ENCODE measurements around the gene DDIT4.

DDIT4 gene

DNA sequence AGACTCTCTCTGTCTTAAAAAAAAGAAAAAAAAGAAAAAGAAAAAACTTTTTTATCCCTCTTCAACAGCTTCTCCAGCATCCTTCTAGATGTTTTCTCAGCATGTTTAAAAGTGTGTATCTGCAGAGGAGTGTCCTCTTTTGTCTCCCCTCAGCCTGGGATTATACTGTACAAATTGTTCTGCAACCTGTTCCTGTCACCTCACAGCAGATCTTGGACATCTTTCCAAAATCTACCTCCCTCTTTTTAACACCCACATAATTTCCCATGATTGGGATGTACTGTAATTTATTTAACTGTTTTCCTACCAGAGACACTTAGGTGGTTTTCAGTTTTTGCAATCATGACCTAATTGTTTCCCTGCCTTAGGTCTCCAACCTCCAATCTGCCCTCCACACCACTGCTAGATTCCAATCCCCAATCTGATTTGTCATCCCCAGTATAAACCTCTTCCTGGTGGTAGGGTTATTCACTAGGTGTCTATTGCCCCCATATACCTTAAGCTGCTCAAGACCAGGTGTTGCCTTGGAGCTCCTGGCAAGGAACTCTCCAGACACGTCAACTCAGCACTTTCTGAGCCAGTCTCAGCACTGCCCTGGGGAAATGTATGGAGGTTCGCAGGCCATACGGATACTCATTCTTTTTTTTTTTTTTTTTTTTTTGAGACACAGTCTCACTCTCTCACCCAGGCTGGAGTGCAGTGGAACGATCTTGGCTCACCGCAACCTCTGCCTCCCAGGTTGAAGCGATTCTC is 17.6 kb upstream of the DDIT4 start:
- TF ChIP-seq, protein P1, sequence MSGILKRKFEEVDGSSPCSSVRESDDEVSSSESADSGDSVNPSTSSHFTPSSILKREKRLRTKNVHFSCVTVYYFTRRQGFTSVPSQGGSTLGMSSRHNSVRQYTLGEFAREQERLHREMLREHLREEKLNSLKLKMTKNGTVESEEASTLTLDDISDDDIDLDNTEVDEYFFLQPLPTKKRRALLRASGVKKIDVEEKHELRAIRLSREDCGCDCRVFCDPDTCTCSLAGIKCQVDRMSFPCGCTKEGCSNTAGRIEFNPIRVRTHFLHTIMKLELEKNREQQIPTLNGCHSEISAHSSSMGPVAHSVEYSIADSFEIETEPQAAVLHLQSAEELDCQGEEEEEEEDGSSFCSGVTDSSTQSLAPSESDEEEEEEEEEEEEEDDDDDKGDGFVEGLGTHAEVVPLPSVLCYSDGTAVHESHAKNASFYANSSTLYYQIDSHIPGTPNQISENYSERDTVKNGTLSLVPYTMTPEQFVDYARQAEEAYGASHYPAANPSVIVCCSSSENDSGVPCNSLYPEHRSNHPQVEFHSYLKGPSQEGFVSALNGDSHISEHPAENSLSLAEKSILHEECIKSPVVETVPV (CRISPR knock-in tag; IDR thresholded peaks at IDR 0.05): no peak
- TF ChIP-seq OSR1 (CRISPR knock-in tag; IDR thresholded peaks at IDR 0.05): no peak
- TF ChIP-seq TOX (CRISPR knock-in tag; IDR thresholded peaks at IDR 0.05; ENCODE audit: borderline replicate concordance): no peak
- TF ChIP-seq ISL1 (CRISPR knock-in tag; IDR thresholded peaks at IDR 0.05): no peak
- TF ChIP-seq ESRRG (CRISPR knock-in tag; IDR thresholded peaks at IDR 0.05): no peak
- TF ChIP-seq PPARA (CRISPR knock-in tag; IDR thresholded peaks at IDR 0.05; ENCODE audit: borderline replicate concordance): no peak
- TF ChIP-seq ARNTL (CRISPR knock-in tag; IDR thresholded peaks at IDR 0.05; ENCODE audit: borderline replicate concordance, low read depth): no peak
- no peak for TF ChIP-seq ZFP3 (CRISPR knock-in tag; IDR thresholded peaks at IDR 0.05)
- TF ChIP-seq, protein P2, sequence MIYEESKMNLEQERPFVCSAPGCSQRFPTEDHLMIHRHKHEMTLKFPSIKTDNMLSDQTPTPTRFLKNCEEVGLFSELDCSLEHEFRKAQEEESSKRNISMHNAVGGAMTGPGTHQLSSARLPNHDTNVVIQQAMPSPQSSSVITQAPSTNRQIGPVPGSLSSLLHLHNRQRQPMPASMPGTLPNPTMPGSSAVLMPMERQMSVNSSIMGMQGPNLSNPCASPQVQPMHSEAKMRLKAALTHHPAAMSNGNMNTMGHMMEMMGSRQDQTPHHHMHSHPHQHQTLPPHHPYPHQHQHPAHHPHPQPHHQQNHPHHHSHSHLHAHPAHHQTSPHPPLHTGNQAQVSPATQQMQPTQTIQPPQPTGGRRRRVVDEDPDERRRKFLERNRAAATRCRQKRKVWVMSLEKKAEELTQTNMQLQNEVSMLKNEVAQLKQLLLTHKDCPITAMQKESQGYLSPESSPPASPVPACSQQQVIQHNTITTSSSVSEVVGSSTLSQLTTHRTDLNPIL (CRISPR knock-in tag; IDR thresholded peaks at IDR 0.05; ENCODE audit: low read depth): no peak
- TF ChIP-seq ZNF565 (CRISPR knock-in tag; conservative IDR thresholded peaks at IDR 0.05; ENCODE audit: low read depth): no peak
- no peak for TF ChIP-seq RARB (CRISPR knock-in tag; IDR thresholded peaks at IDR 0.05)
- ATAC-seq: no peak

DNA sequence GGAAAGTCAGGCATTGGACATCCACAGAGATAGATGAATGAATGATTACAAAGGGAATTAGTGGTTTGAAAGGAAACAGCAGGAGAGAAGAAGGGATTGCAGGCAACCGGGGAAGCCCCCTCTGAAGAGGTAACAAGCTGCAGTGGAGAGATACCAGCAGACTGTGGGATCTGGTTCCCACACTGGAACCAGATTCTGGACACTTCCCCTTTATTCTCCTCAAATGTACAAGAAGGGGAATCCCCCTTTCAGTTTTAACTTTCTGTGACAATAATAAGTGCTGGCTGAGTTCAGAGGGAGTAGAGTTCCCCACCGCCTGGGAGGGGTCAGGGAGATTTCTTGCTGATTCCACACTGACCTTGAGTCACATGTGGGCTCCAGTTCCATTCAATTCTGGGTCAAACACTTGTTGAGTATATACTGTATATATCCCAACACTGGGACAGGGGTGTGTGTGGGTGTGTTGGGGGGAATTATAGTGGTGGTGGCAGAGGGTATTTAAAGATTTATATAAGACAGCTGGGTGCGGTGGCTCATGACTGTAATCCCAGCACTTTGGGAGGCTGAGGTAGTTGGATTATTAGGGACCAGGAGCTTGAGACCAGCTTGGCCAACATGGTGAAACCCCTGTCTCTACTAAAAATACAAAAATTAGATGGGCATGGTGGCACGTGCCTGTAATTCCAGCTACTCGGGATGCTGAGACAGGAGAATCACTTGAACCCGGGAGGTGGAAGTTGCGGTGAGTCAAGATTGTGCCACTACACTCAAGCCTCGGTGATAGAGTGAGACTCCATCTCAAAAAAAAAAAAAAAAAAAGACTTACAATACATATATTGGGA is 16.5 kb upstream of the DDIT4 start:
- ATAC-seq: no peak
- no peak for TF ChIP-seq GLIS3 (CRISPR knock-in tag; IDR thresholded peaks at IDR 0.05)
- TF ChIP-seq PPARA (CRISPR knock-in tag; IDR thresholded peaks at IDR 0.05; ENCODE audit: borderline replicate concordance): no peak
- TF ChIP-seq RARB (CRISPR knock-in tag; IDR thresholded peaks at IDR 0.05): no peak
- TF ChIP-seq, protein P2 (CRISPR knock-in tag; IDR thresholded peaks at IDR 0.05; ENCODE audit: low read depth): no peak
- no peak for TF ChIP-seq ARNTL (CRISPR knock-in tag; IDR thresholded peaks at IDR 0.05; ENCODE audit: borderline replicate concordance, low read depth)
- no peak for TF ChIP-seq ZFP30 (CRISPR knock-in tag; IDR thresholded peaks at IDR 0.05)
- TF ChIP-seq ZNF8 (CRISPR knock-in tag; IDR thresholded peaks at IDR 0.05): no peak
- no peak for TF ChIP-seq TCF4 (CRISPR knock-in tag; IDR thresholded peaks at IDR 0.05; ENCODE audit: borderline replicate concordance)
- TF ChIP-seq ISL1 (CRISPR knock-in tag; IDR thresholded peaks at IDR 0.05): no peak
- TF ChIP-seq ZC3H10 (CRISPR knock-in tag; IDR thresholded peaks at IDR 0.05): no peak
- no peak for TF ChIP-seq ESRRG (CRISPR knock-in tag; IDR thresholded peaks at IDR 0.05)

DNA sequence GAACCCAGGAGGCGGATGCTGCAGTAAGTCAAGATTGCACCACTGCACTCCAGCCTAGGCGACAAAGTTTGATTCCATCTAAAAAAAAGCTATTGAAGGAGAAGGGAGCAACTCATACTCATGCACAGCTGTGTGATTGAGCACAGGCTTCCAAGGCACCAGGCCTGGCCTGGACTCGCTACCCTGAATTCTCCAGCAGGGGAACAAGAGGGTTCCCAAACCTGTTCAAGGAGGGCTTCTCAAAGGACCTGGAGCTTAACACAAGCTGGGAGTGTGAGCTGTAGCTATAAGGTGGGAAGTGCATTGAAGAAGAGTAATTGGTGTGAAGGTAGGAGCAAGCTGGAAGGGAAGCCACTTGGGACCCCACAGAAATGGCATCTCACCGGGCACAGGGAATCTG is 15.1 kb upstream of the DDIT4 start:
- ATAC-seq: no peak
- TF ChIP-seq, protein P3, sequence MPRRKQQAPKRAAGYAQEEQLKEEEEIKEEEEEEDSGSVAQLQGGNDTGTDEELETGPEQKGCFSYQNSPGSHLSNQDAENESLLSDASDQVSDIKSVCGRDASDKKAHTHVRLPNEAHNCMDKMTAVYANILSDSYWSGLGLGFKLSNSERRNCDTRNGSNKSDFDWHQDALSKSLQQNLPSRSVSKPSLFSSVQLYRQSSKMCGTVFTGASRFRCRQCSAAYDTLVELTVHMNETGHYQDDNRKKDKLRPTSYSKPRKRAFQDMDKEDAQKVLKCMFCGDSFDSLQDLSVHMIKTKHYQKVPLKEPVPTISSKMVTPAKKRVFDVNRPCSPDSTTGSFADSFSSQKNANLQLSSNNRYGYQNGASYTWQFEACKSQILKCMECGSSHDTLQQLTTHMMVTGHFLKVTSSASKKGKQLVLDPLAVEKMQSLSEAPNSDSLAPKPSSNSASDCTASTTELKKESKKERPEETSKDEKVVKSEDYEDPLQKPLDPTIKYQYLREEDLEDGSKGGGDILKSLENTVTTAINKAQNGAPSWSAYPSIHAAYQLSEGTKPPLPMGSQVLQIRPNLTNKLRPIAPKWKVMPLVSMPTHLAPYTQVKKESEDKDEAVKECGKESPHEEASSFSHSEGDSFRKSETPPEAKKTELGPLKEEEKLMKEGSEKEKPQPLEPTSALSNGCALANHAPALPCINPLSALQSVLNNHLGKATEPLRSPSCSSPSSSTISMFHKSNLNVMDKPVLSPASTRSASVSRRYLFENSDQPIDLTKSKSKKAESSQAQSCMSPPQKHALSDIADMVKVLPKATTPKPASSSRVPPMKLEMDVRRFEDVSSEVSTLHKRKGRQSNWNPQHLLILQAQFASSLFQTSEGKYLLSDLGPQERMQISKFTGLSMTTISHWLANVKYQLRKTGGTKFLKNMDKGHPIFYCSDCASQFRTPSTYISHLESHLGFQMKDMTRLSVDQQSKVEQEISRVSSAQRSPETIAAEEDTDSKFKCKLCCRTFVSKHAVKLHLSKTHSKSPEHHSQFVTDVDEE (CRISPR knock-in tag; IDR thresholded peaks at IDR 0.05): no peak
- TF ChIP-seq, protein P2 (CRISPR knock-in tag; IDR thresholded peaks at IDR 0.05; ENCODE audit: low read depth): no peak
- no peak for TF ChIP-seq GLIS3 (CRISPR knock-in tag; IDR thresholded peaks at IDR 0.05)
- TF ChIP-seq PPARA (CRISPR knock-in tag; IDR thresholded peaks at IDR 0.05; ENCODE audit: borderline replicate concordance): no peak
- no peak for TF ChIP-seq ZNF8 (CRISPR knock-in tag; IDR thresholded peaks at IDR 0.05)
- no peak for TF ChIP-seq ZC3H10 (CRISPR knock-in tag; IDR thresholded peaks at IDR 0.05)
- TF ChIP-seq, protein P4, sequence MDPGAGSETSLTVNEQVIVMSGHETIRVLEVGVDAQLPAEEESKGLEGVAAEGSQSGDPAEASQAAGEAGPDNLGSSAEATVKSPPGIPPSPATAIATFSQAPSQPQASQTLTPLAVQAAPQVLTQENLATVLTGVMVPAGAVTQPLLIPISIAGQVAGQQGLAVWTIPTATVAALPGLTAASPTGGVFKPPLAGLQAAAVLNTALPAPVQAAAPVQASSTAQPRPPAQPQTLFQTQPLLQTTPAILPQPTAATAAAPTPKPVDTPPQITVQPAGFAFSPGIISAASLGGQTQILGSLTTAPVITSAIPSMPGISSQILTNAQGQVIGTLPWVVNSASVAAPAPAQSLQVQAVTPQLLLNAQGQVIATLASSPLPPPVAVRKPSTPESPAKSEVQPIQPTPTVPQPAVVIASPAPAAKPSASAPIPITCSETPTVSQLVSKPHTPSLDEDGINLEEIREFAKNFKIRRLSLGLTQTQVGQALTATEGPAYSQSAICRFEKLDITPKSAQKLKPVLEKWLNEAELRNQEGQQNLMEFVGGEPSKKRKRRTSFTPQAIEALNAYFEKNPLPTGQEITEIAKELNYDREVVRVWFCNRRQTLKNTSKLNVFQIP (CRISPR knock-in tag; IDR thresholded peaks at IDR 0.05; ENCODE audit: borderline replicate concordance, low read depth): no peak
- no peak for TF ChIP-seq TCF4 (CRISPR knock-in tag; IDR thresholded peaks at IDR 0.05; ENCODE audit: borderline replicate concordance)
- TF ChIP-seq ZFP3 (CRISPR knock-in tag; IDR thresholded peaks at IDR 0.05): no peak
- no peak for TF ChIP-seq OSR1 (CRISPR knock-in tag; IDR thresholded peaks at IDR 0.05)
- TF ChIP-seq BACH2 (CRISPR knock-in tag; IDR thresholded peaks at IDR 0.05; ENCODE audit: borderline replicate concordance): no peak
- TF ChIP-seq ISL1 (CRISPR knock-in tag; IDR thresholded peaks at IDR 0.05): no peak
- TF ChIP-seq RARB (CRISPR knock-in tag; IDR thresholded peaks at IDR 0.05): no peak
- TF ChIP-seq, protein P1 (CRISPR knock-in tag; IDR thresholded peaks at IDR 0.05): no peak

Measured in SK-N-SH treated with all-trans-retinoic acid at 6 μM for 48 hours (cell line).